SIG-M5 (cell line): ENCODE measurements around the gene ZCCHC24.

ENCODE experiments used
- DNase-seq: peaks from one replicate; lab custom pipeline; 2025; lab: John Stamatoyannopoulos, UW

The ZCCHC24 gene

GRCh38 chr10:79445977-79446757, 743 bp upstream of the ZCCHC24 start:
- DNase-seq, result no peak

DNA sequence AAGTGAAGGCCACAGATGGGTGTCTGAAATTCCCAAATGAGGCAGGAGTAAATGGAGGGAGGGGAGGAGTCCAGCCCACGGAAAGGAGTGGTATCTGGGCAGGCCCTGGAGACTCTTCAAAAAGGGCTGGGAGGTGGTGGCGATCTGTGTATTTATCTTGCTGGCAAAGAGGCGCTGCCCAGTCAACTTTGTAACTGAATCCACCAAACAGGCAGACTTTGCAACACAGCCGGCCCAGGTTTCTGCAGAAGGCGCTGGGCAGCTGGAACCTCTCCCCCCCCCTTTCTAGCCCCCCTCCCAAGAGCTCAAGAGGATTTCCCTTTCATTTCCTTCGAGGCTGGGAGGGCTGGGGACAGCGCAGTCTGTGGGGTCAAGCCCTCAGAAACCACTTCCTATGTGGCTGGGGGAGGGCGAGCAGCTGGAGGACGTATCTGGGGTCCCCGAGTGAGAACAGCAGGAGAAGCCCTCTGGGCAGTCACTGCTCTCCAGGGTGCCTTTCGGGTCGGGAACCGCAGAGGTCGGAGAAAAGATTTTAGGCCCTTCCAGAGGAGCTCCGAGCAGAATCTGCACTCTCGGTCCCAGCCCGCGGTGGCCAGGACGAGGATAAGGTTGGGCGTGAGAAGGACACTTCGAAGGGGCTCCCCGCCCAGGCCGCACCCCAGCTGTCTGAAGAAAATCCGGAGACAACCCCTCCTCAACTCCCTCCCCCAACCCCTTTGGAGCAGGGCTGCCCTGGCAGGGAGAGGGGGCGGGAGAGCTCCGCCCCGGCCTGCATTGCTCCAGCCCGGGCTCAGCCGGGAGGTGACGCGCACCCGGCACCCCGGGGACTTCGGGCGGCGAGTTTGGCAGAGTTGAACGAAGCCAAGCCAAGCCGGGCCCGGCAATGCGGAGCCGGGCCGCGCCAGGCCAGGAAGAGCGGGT, 965 bp downstream of the ZCCHC24 start:
- no peak for DNase-seq

DNA sequence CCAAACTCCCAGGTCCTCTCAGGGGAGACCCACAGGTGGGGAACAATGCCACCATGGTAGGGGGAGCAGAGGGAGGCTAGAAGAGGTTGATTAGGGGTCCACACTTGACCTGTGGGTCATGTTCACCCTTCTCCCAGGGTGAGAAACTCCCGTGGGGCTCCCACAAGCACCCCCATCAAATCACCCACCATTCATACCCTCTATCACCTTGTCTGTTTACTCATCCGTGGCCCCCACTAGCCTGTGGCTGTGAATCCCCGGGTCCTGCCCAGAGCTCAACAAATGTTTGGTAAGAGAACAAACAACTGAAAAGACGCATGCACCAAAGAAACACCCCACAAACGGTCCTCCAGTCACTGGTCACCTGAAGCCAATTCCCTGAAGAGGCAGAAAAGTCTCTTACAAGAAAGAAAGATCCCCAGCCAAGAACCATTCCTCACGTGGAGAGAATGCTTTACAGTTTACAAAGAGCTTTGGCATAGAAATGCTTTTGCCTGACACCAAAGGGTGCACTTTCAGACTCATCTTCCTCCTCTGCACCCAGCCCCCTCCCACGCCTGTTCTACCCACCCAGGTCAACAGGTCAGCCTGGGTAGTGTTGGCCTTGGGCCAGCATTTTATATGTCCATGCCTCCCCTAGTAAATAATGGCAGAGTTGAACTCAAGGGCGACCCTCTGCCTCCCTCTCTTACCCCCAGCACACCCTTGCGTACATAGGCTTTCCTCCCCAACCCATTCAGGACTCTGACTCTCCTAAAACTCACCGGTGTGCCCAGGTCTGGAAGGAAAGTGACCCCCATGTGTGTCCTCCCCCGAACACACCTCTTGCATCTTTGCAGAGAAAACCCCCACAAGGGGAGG, 1.9 kb downstream of the ZCCHC24 start:
- DNase-seq, result no peak

DNA sequence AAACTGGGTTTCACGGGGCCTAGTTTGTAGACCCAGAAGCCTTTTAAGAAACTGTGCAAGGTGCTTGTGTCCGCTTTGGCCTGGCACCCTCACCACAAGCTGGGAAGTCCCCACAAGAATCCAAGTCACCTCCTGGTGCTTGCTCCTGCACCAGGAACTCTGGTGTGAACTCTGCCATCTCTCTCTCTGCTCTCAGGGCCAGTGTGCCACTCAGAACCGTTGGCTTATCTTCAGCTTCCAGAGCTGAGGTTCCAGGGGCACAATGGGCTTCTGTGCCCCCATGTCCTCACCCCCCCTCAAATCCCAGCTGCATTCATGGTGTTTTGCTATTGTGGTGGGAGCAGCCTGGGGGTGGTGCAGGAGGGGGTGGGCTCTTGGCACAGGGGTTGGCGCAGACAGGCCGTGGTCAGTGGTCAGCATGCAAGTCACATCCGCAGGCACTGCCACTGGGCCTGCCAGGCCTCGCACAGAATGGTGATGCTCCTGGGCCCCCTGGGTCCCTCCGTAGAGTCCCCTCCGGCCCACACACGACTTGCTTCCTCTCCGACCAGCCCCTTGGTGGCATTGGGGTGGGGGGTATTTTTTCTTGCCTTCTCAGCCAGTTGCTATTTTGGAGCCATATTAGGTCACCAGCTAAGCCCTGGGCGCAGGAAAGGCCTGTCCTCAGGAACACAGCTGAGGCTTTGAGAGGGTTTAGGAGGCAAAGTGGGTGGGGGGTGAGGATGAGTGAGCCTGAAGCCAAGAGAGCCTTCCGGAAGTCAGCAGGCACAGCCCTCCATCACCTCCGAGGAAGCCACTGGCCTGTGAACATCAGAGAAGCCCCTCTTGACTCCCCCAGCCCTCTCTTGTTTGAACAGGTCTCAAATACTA, 3.0 kb downstream of the ZCCHC24 start:
- DNase-seq, result no peak

DNA sequence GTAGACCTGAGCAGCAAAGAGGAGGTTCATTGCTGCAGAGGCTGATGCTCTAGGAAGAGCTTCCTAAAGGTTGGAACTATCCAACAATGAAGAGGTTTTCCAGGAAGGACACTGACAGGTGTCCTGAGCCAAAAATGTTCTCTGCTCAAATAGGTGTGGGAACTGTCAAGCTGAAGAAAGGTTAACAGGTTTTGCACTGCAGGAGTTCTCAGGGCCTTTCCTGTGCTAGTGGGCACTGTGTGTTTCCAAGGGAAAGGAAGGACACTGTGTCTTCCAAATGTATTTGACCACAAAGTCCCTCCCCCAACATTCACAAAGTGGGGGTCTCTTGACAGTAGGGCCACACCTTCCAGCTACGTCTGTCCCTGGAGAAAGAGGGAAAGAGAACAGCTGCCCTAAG, 4.0 kb downstream of the ZCCHC24 start:
- no peak for DNase-seq

GRCh38 chr10:79440281-79440680, 5.1 kb downstream of the ZCCHC24 start:
- no peak for DNase-seq

- DNase-seq, result no peak
Observed at GRCh38 chr10:79438699-79439085, 6.7 kb downstream of the ZCCHC24 start.

GRCh38 chr10:79438021-79438698, 7.3 kb downstream of the ZCCHC24 start:
- no peak for DNase-seq

DNA sequence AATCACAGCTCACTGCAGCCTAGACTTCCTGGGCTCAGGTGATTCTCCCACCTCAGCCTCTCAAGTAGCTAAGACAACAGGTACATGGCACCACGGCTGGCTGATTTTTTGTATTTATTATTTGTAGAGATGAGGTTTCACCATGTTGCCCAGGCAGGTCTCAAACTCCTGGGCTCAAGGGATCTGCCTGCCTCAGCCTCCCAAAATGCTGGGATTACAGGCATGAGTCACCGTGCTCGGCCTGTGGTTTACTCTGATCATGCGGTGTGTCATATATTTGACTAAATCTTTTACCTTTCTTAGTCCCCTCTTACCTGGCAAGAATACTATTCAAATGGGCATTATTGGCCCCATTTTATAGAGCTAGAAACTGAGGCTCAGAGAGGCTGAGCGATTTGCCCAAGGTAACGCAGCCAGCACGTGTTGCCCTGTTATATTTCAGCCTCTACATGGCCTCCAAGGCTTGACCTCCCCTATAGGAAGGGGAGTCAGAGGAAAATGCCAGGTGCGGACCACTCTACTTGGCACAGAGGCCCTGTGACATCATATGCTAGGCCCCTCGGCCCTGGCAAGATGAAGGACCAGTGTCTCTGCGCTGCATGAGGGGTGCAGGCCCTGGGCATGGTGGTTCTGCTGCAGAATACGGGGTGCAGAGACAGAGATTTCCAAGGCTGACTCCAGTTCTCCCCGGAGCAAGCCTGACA, 8.2 kb downstream of the ZCCHC24 start:
- DNase-seq, result no peak

DNA sequence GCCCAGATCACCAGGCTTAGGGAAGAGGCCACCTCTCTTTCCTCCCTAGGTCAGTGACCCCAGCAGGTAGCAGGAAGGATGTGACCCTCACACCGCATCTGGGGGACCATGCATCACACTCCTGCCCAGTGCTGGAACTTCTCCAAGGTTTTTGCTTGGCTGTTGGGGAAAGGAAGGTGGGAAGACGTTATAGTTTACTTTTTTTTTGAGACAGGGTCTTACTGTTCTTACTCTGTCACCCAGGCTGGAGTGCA, 8.6 kb downstream of the ZCCHC24 start:
- no peak for DNase-seq

GRCh38 chr10:79436066-79436849, 9.2 kb downstream of the ZCCHC24 start:
- DNase-seq, result no peak

GRCh38 chr10:79435271-79436065, 10.0 kb downstream of the ZCCHC24 start:
- DNase-seq, result no peak

DNA sequence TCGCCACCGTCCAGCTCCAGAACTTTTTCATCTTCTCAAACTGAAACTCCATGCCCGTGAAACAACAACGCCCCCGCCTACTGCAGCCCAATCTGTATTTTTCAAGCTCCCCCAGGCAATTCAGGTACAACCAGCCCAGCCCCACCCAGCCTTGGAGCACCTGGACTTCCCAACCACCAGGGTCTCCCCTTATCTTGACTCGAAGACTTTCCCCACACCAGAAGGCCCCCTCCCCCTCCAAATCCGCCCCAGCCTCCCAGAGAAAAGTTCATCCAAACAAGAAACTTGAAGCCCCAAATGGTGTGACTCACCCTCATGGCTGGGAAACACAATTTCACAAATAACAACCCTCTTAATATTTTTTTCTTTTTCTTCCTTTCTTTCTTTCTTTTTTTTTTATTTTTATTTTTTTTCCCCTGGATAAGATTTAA, 10.6 kb downstream of the ZCCHC24 start:
- no peak for DNase-seq

- DNase-seq, result no peak
Observed at GRCh38 chr10:79434223-79434687, 11.2 kb downstream of the ZCCHC24 start.

DNA sequence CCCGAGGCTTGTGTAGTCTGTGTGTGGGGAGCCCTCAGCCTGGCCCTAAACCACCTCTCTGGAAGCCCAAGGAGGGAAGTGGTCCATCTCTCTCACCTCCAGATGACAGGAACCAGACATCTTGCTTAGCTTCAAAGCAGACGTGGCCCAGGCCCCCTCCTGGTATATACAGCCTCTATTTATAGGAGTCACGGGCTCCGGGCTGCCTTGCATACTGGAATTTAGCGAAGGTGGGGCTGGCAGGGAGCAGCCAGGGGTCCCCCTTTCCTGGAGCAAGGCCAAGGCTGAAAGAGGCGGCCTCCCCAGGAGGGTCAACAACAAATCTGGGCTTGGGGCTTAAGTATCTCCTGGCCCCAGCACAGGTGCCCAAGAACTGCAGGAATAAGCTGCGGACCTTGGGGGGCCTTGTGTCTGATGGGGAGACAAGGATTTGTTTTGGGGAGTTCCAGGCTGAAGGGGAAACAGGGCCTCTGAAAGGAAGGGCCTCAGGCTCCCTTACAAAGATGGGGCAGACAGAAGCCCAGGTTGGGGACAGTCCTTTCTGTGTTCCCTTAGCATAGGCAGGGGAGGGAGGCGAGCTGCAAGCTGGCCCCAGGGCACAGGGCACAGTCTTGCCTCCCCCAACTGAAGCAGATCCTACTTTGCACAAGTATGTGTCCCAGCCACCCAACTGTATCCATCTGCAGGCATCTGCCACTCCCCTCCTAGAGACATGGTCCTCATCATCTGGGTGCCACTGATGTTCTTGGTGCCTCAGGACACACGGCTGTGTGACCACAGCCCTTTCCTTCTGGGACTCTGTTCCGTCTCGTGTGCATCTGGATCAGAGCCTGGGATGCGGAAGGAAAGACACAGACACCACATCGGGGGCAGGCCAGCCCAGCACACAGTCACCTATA, 11.9 kb downstream of the ZCCHC24 start:
- DNase-seq, result no peak

DNA sequence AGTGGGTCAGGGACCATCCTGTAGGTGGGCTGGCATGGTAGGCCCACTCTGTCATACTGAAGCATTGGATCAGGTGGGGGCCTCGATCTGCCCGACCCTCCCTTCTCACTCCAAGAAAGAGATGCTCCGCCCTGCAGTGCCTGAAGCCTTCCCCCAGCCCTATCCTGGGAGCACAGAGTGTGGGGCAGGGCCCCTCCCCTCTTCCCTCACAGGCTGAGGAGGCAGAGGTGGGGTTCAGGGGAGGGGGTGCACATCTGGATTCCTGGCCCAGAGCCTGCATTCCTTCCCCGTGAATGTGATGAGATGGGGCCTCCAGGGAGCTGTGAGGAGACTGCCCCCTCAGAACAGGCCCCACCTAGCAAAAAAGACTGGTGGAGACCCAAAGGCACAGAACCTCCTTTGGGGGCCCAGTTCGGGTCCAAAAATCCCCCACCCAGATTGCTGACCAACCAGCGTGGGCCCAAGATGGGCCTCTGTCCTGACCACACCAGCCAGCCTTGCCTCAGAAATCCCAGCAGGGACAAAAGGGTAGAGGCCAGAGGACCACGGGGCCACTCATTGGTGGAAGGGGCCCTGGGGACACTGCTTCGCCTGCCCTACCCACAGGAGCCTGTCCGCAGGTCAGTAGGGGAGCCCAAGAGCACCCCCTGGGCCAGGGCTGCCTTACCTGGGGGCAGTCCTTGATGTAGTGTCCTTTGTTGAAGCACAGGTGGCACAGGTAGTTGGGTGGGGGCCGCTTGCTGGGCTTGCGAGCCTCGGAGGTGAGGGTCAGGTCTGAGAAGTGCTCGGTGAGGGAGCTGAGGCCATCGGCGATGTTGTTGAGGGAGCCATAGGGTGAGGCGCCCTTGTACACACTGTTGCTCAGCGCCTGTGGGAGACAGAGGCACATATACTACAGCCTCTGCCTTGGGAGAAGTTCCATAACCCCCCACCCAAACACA, 13.3 kb downstream of the ZCCHC24 start:
- DNase-seq, result no peak
